DOHH2 (cell line): Measurements from ENCODE around the gene OR6C76.
A peak's percentile ranks its signal among the peaks of the same experiment; 100 is the strongest.
"Not testable (repeated sequence)": the region's sequence is repeated elsewhere in the genome, so short reads cannot be mapped to it uniquely, and the experiment has no call there.

ENCODE experiments used
- H3F3A ChIP-seq: fragments of 200-600 bp; sonication (generic), shearing (Covaris generic); 2 replicates; pipeline ENCODE4 v1.6.0; 2016; ENCODE audit warnings: antibody characterized with exemption, mild to moderate bottlenecking; ENCODE audit not compliant: control insufficient read depth, insufficient read depth
- H3K27ac ChIP-seq: fragments of 200-600 bp; sonication (generic); 2 replicates; pipeline ENCODE4 v1.5.1; 2014; ENCODE audit warnings: low read depth, mild to moderate bottlenecking, low read length, moderate library complexity
- H3K27me3 ChIP-seq: fragments of 200-600 bp; sonication (generic); 2 replicates; pipeline ENCODE4 v1.6.1; 2014; ENCODE audit warnings: mild to moderate bottlenecking, low read length, mixed read lengths; ENCODE audit not compliant: control insufficient read depth
- H3K36me3 ChIP-seq: fragments of 200-600 bp; sonication (generic); 2 replicates; pipeline ENCODE4 v1.6.1; 2014; ENCODE audit warnings: mild to moderate bottlenecking, low read length, moderate library complexity, mixed read lengths; ENCODE audit not compliant: control insufficient read depth
- H3K4me1 ChIP-seq: fragments of 200-600 bp; sonication (generic); 2 replicates; pipeline ENCODE4 v1.6.1; 2014; ENCODE audit warnings: mild to moderate bottlenecking, low read length, mixed read lengths; ENCODE audit not compliant: control insufficient read depth
- H3K4me2 ChIP-seq: fragments of 200-600 bp; sonication (generic); 2 replicates; pipeline ENCODE4 v1.6.0; 2014; ENCODE audit warnings: mild to moderate bottlenecking, low read length, moderate library complexity
- H3K4me3 ChIP-seq: fragments of 200-600 bp; sonication (generic); 2 replicates; pipeline ENCODE4 v1.5.1; 2014; ENCODE audit warnings: mild to moderate bottlenecking, low read length, mixed read lengths
- H3K79me2 ChIP-seq: fragments of 200-600 bp; sonication (generic); 2 replicates; pipeline ENCODE4 v1.6.1; 2014; ENCODE audit warnings: mild to moderate bottlenecking, low read length, mixed read lengths; ENCODE audit not compliant: control insufficient read depth
- H3K9me2 ChIP-seq: fragments of 200-600 bp; sonication (generic); replicated peaks from 2 replicates; pipeline ENCODE4 v1.6.1; 2014; ENCODE audit warnings: mild to moderate bottlenecking, low read length, mixed read lengths; ENCODE audit not compliant: control insufficient read depth
- H3K9me3 ChIP-seq: fragments of 200-600 bp; sonication (generic); 2 replicates; pipeline ENCODE4 v1.6.1; 2014; ENCODE audit warnings: antibody characterized with exemption, low read length, mixed read lengths; ENCODE audit not compliant: control insufficient read depth, insufficient read depth
- H4K20me1 ChIP-seq: fragments of 200-600 bp; sonication (generic); 2 replicates; pipeline ENCODE4 v1.6.0; 2014; ENCODE audit warnings: low read depth, mild to moderate bottlenecking, antibody characterized with exemption, low read length, moderate library complexity; ENCODE audit not compliant: control insufficient read depth, insufficient read depth
- EZH2phosphoT487 ChIP-seq: fragments of 200-600 bp; sonication (generic); IDR thresholded peaks from 2 replicates; pipeline ENCODE4 v1.6.1; 2017; ENCODE audit warnings: borderline replicate concordance, mild to moderate bottlenecking, antibody characterized with exemption, low read length, moderate library complexity, mixed read lengths
- TF ChIP-seq, protein P1 (sequence below): fragments of 200-600 bp; sonication (generic); IDR thresholded peaks from one replicate; pipeline ENCODE4 v1.5.1; 2014; ENCODE audit warnings: antibody characterized with exemption, mild to moderate bottlenecking, low read depth, low read length; ENCODE audit not compliant: poor library complexity, severe bottlenecking

OR6C76 gene

DNA sequence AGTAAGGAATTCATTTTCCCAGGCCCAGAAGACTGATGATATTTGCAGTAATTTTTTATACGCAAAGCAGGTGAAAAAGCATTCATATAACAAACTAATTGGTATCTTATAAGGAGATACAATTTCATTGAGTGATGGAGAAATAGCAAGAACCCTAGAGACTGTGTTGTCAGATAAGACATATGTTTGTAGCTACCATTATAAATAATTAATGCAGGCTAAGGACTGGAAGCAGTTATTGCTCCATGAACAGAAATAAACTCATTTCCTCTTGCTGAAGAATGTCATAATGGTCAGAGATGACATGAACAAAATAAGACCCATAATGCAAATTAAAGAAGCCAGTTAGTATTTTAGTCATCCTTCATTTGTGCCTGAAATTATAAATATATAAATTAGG is 19.3 kb downstream of the OR6C76 start:
- Histone ChIP-seq H4K20me1 (no peaks in the 10 kb centered on the region), H3K4me1 (peaks cover 33% of the 10 kb centered on the region), H3F3A (no peaks in the 10 kb centered on the region), H3K4me3 (0 out of 2 replicates have a peak overlapping the region, but pooled peaks have one; percentile 16), H3K27me3 (no peaks in the 10 kb centered on the region), H3K36me3 (no peaks in the 10 kb centered on the region), H3K9me3 (no peaks in the 10 kb centered on the region), H3K4me2 (peak overlapping the region; percentile 40), H3K9me2 (no peaks in the 10 kb centered on the region), H3K79me2 (no peaks in the 10 kb centered on the region), H3K27ac (no peak overlapping the region)
- TF ChIP-seq EZH2phosphoT487: no peak
- TF ChIP-seq, protein P1, sequence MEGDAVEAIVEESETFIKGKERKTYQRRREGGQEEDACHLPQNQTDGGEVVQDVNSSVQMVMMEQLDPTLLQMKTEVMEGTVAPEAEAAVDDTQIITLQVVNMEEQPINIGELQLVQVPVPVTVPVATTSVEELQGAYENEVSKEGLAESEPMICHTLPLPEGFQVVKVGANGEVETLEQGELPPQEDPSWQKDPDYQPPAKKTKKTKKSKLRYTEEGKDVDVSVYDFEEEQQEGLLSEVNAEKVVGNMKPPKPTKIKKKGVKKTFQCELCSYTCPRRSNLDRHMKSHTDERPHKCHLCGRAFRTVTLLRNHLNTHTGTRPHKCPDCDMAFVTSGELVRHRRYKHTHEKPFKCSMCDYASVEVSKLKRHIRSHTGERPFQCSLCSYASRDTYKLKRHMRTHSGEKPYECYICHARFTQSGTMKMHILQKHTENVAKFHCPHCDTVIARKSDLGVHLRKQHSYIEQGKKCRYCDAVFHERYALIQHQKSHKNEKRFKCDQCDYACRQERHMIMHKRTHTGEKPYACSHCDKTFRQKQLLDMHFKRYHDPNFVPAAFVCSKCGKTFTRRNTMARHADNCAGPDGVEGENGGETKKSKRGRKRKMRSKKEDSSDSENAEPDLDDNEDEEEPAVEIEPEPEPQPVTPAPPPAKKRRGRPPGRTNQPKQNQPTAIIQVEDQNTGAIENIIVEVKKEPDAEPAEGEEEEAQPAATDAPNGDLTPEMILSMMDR: no peak

DNA sequence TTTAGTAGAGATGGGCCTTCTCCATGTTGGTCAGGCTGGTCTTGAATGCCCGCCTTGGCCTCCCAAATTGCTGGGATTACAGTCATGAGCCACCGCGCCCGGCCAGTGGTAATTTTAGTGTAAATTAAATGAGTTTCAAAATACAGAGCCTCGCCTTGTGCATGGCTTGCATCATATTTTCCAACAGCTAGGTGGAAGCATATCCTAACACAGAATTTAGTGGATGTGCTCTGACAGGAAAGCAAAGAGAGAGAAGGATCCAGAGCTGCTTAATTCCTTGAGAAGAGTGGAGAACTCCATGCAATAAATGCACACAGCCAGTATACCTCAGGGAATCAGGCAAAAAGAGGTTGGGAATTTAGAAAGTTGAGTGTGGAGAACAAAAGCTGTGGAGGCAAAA is 20.3 kb downstream of the OR6C76 start:
- H3K4me2 ChIP-seq: no peak overlapping the region
- H4K20me1 ChIP-seq: no peaks in the 10 kb centered on the region
- TF ChIP-seq EZH2phosphoT487: no peak
- TF ChIP-seq, protein P1: peak; percentile 31
- no peaks in the 10 kb centered on the region for H3F3A ChIP-seq
- H3K27me3 ChIP-seq: no peaks in the 10 kb centered on the region
- no peak overlapping the region for H3K4me3 ChIP-seq
- H3K9me2 ChIP-seq: no peaks in the 10 kb centered on the region
- H3K9me3 ChIP-seq: no peaks in the 10 kb centered on the region
- H3K27ac ChIP-seq: no peak overlapping the region
- H3K36me3 ChIP-seq: no peaks in the 10 kb centered on the region
- H3K4me1 ChIP-seq: peaks cover 33% of the 10 kb centered on the region
- H3K79me2 ChIP-seq: no peaks in the 10 kb centered on the region

DNA sequence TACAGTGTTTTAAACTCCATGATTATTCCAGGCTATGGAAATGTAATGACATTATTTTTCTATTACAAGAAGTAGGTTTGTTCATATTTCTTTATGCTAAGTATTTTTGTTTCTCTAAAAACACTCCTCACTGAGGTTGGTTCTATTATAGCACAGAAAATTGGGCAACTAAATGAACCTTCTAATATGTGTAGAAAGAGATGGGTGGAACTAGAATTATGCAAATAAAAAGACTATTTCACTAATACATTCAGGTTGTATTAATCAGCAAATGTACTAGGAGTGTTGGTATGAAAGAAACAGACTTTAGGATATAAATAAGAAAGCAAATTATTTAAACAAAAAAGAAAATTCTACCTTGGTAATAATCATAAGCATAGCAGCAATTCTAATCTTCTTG is 22.8 kb downstream of the OR6C76 start:
- Histone ChIP-seq H3K9me2 (no peaks in the 10 kb centered on the region; the same call in 1 of the 2 replicates), H3K4me2 (no peak overlapping the region), H3K27me3 (no peaks in the 10 kb centered on the region), H3K79me2 (no peaks in the 10 kb centered on the region), H3K4me3 (no peak overlapping the region), H3K36me3 (no peaks in the 10 kb centered on the region), H3K27ac (no peak overlapping the region), H3K4me1 (peaks cover 29% of the 10 kb centered on the region), H4K20me1 (no peaks in the 10 kb centered on the region), H3F3A (no peaks in the 10 kb centered on the region), H3K9me3 (no peaks in the 10 kb centered on the region)
- no peak for TF ChIP-seq EZH2phosphoT487
- TF ChIP-seq, protein P1: no peak

DNA sequence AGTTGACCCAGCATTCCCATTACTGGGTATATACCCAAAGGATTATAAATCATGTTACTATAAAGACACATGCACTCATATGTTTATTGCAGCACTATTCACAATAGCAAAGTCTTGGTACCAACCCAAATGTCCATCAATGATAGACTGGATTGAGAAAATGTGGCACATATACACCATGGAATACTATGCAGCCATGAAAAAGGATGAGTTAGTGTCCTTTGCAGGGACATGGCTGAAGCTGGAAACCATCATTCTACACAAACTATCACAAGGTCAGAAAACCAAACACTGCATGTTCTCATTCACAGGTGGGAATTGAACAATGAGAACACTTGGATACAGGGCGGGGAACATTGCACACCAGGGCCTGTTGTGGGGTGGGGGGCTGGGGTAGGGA is 38.9 kb downstream of the OR6C76 start:
- H3K4me1 ChIP-seq: peaks cover 37% of the 10 kb centered on the region

More for the DNA sequence above, 38.9 kb downstream of the OR6C76 start:
- H3K4me2 ChIP-seq, H3K9me2 ChIP-seq, H3K27ac ChIP-seq, H3K79me2 ChIP-seq, H3F3A ChIP-seq, H3K36me3 ChIP-seq, H4K20me1 ChIP-seq, H3K9me3 ChIP-seq, H3K4me3 ChIP-seq, H3K27me3 ChIP-seq: not testable (repeated sequence)
